ENCODE data around the gene RBBP8NL.

The RBBP8NL gene

DNA sequence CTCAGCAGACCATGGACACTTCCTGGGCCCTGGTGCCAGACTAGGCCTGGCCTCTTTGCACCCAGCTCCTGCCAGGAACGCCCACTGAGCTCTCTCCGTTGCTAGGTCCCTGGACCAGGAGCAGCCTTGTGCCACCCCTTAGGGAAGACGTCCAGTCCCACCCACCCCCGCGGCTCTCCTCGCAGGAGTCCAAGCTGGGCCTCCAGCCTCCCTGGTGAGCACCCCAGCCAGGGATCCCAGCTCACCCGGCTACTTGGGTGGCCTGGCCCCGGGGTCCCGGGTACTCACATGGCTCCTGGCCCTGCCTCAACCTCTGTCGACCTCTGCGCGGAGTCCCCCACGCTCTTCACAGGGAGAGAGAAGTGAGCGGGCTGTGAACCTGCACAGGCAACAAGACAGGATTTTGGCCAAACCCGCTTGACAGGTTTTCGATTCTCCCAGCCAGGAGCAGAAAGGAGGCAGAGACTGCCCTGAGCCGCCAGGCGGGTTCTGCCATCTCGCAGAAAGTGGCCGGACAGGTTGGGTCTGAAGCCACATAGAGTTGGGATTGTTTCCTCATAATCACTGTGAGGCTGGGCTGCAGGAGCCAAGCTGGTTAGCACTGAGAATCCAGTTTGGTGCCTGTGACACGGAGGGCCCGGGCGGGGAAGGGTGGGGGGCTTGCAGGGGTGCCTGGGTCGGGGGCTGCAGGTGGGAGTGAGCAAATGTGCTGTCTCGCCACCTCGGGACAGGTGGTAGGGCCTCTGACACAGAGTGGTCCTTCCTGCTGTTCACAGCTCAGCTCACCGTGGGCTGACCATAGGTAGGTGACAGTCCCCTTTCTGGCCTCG lies at the start of gene RBBP8NL:
Gene RBBP8NL (minus strand): TSS at position 368 of the 830 bp plus-strand sequence. CDS start 7,892 bp downstream, outside the sequence.
- TF ChIP-seq ZNF274 (IDR thresholded peaks at IDR 0.05; ENCODE audit: low read depth, low read length): no peak
- H3K4me3 ChIP-seq (ENCODE audit: low read length): no peak within 1 kb of the TSS

GRCh38 chr20:62476056-62476838 lies 48.9 kb upstream of the RBBP8NL start:
- H3K4me3 ChIP-seq (ENCODE audit: low read length): no peak overlapping the region
- no peak for TF ChIP-seq ZNF274 (IDR thresholded peaks at IDR 0.05; ENCODE audit: low read depth, low read length)

GRCh38 chr20:62475772-62476055 lies 48.4 kb upstream of the RBBP8NL start, which contains the start of gene GATA5:
GATA5 (minus strand) TSS chr20:62475995; CDS start chr20:62475521, 474 bp downstream.
- no peak for TF ChIP-seq ZNF274 (IDR thresholded peaks at IDR 0.05; ENCODE audit: low read depth, low read length)
- no peak within 1 kb of the TSS for H3K4me3 ChIP-seq (ENCODE audit: low read length)

GRCh38 chr20:62475027-62475771 lies 47.9 kb upstream of the RBBP8NL start:
- TF ChIP-seq ZNF274 (IDR thresholded peaks at IDR 0.05; ENCODE audit: low read depth, low read length): no peak

GRCh38 chr20:62474604-62475026 lies 47.3 kb upstream of the RBBP8NL start:
- no peak overlapping the region for H3K4me3 ChIP-seq (ENCODE audit: low read length)

More at GRCh38 chr20:62475027-62475771, 47.9 kb upstream of the RBBP8NL start:
- H3K4me3 ChIP-seq (ENCODE audit: low read length): no peak overlapping the region

DNA sequence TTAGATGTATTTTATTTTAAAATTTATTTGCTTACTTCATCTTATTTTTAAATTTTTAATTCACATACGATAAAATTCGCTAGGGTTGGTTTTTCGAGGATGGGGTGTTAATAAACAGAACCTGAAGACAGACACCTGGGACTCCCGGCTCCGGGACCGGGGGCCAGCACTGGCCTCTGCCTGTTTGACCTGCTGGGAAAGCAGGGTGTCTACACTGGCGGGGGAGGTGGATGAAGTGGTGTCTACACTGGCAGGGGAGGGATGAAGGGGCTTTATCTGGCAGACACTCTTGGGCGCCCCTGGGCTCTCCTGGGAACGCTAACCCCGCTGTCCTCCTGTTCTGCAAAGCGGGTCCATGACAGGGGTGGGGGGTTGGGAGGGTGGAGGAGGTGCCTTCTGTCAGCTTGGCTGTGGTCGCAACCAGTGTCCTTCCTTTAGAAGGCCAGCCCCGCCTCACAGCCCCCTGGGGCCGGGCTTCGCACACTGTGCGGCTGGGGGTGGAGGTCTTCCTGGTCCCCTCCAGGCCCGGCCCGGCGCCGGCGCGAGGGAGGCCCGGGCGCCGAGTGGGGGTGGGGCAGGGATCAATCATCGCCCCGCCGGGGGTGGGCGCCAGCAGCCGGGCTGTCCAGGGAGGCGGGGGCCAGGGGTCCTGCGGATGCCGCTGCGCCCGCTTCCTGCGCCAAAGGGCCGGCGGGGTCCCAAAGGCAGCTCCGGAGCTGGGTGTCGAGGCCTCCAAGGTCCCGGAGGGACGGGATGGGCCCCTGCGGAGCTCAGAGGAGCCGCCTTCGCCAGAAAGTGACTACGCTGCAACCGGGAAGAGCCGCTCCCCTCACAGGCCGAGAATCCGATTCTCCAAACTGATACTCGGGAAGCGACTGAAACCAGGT lies 46.6 kb upstream of the RBBP8NL start:
- H3K4me3 ChIP-seq (ENCODE audit: low read length): no peak overlapping the region
- no peak for TF ChIP-seq ZNF274 (IDR thresholded peaks at IDR 0.05; ENCODE audit: low read depth, low read length)

More at GRCh38 chr20:62474604-62475026, 47.3 kb upstream of the RBBP8NL start:
- TF ChIP-seq ZNF274 (IDR thresholded peaks at IDR 0.05; ENCODE audit: low read depth, low read length): no peak

DNA sequence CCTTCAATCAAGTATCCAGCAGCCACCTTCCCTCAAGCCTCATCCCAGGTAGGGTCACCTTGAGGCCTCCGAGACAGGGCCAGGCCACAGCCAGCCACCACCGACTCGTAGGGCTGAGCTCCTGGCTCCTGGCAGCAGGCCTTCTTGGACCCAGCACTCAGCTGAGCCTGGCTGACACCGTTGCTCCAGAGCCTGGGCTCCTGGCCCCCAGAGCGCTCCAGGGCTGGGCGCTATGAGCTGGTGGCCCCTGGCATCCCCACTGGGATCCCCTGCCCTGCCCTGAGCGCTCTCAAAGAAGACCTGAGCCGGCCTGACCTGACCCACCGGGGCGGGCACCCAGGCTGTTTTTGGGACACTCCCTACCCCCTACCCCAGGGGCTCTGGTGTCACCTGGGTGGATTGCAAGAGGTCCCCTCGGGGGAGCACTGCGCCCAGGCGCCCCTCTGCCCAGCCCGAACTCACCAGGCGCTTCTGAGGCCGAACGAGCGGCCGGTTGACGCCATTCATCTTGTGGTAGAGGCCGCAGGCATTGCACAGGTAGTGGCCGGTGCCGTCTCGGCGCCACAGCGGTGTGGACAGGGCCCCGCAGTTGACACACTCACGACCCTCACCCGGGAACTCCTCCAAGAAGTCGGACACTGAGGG lies 45.7 kb upstream of the RBBP8NL start:
- no peak overlapping the region for H3K4me3 ChIP-seq (ENCODE audit: low read length)
- no peak for TF ChIP-seq ZNF274 (IDR thresholded peaks at IDR 0.05; ENCODE audit: low read depth, low read length)

DNA sequence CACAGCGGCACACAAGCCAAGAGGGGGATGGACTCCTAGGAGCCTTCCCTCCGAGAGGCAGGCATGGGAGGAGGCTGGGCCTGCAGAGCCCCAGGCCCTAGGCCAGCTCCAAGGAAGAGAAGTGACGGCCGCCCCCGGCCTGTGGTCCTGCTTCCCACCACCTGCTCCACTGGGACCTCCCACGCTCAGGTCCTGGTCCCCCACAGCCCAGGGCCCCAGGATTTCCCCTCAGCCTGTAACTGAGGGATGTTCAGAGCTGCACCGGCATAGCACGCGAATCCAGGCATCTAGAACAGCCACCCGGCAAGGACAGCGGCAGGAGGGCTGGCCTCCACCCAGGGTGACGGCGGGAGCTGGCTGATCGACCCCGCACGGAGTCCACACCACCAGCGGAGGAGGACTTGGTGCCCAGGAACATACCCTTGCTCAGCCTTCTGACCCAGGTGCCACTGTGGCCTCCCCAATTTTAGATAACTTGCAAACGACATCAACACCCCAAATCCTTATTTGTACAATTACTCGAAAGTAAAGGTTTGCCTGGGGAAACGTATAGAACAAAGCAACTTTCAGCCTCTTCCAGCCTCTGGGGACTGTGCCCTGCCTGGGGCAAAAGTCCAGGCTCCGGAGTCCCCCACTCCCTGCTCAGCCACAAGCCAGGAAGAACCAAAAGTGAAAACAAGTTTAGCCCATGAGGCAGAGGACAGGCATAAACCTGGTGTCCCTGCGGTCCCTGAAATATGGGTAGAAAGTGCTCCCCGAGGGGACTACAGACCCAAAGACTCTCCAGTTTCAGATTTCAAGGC lies 45.0 kb upstream of the RBBP8NL start:
- H3K4me3 ChIP-seq (ENCODE audit: low read length): no peak overlapping the region
- no peak for TF ChIP-seq ZNF274 (IDR thresholded peaks at IDR 0.05; ENCODE audit: low read depth, low read length)

DNA sequence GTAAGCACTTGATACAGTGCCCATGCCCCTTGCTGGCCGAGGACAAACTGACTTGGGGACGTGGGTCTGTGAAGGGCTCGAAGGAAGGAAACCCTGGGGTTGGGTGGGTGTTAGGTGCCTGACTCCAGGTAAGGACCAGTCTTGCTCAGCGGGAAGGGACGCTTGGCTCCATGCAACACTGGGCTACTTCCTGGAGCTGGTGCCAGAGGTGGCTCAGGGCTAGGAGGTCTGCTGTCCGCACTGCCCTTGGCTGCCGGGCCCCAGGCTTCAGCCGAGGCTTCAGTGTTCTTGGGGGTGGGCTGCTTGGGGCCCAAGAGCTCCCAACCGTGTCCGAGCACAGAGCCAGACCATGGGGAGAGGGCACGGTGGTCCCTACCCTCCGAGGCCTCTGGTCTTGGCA lies 43.1 kb upstream of the RBBP8NL start:
- no peak overlapping the region for H3K4me3 ChIP-seq (ENCODE audit: low read length)
- TF ChIP-seq ZNF274 (IDR thresholded peaks at IDR 0.05; ENCODE audit: low read depth, low read length): no peak

- H3K4me3 ChIP-seq (ENCODE audit: low read length): no peak overlapping the region
- TF ChIP-seq ZNF274 (IDR thresholded peaks at IDR 0.05; ENCODE audit: low read depth, low read length): no peak
Observed at GRCh38 chr20:62470001-62470400, 42.7 kb upstream of the RBBP8NL start.

DNA sequence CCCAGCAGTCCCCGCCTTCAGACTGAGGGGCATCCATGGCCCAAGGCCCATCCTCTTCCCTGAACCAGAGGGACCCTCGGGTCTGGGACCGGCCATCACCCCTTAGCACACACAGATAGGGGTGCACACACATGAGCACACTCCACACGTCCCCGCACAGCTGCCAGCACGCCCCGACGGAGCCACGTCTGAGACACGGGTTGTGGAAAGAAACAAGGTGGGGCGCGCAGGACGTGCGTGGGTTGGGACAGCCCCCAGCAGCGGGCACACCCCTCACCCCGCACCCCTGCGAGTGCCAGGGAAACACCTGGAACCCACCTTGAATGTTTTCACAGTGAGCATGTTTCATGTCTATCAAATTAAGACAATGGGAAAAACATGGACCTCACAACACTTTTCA lies 42.0 kb upstream of the RBBP8NL start:
- H3K4me3 ChIP-seq (ENCODE audit: low read length): no peak overlapping the region
- TF ChIP-seq ZNF274 (IDR thresholded peaks at IDR 0.05; ENCODE audit: low read depth, low read length): no peak
